ENCODE data around the gene ANTXRL.

DNA sequence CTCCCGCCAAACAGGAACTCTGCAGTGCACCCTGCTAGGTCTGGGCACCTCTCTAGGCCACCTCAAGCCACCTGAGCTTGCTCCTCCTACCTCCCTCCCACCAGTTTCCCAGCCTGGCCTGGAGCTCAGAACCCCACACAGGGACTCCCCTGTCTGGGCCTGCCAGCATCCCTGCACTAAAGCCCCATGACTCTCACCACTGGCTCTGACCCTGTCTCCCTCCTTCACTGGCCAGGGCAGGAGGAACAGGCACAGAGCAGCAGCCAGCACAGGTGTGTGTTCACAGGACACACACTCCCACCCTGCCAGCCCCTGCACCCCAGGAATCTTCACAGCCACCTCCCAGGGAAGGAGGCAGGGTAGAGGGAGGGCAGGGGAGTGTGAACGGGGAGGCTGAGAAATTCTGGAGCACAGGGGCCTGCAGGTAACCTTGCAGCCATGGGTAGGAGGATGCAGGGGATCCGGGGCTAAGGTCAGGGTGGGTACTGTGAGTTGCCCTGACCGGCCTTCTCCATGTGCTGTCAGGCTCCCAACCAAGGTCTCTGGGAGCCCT, 13.9 kb upstream of the ANTXRL start:
- TF ChIP-seq, protein P1, sequence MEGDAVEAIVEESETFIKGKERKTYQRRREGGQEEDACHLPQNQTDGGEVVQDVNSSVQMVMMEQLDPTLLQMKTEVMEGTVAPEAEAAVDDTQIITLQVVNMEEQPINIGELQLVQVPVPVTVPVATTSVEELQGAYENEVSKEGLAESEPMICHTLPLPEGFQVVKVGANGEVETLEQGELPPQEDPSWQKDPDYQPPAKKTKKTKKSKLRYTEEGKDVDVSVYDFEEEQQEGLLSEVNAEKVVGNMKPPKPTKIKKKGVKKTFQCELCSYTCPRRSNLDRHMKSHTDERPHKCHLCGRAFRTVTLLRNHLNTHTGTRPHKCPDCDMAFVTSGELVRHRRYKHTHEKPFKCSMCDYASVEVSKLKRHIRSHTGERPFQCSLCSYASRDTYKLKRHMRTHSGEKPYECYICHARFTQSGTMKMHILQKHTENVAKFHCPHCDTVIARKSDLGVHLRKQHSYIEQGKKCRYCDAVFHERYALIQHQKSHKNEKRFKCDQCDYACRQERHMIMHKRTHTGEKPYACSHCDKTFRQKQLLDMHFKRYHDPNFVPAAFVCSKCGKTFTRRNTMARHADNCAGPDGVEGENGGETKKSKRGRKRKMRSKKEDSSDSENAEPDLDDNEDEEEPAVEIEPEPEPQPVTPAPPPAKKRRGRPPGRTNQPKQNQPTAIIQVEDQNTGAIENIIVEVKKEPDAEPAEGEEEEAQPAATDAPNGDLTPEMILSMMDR (IDR thresholded peaks at IDR 0.05; ENCODE audit: borderline replicate concordance, extremely low read depth, low read length, poor library complexity, severe bottlenecking): no peak
- TF ChIP-seq EZH2 (IDR thresholded peaks at IDR 0.05; ENCODE audit: borderline replicate concordance, low read depth, low read length, severe bottlenecking): no peak
